Colonic mucosa (tissue), 4 donors: ENCODE results near the gene AKR1B1. TPM values are rescaled to one million over a fixed set of nuclear protein-coding genes. Genes with fewer than 3 reads are reported as not detected.

Experiments
- DNase-seq: peaks from one replicate; pipeline ENCODE4 v3.0.0-alpha.2; 2020
- H3K27ac ChIP-seq: fragments of 200-600 bp; one replicate; pipeline ENCODE4 v1.8.0; 2021
- H3K27me3 ChIP-seq: fragments of 200-600 bp; one replicate; pipeline ENCODE4 v1.8.0; 2021
- H3K36me3 ChIP-seq: fragments of 200-600 bp; one replicate; pipeline ENCODE4 v1.8.0; 2021
- H3K4me1 ChIP-seq: fragments of 200-600 bp; one replicate; pipeline ENCODE4 v1.8.0; 2021; ENCODE audit warnings: mild to moderate bottlenecking
- H3K4me3 ChIP-seq: fragments of 200-600 bp; one replicate; pipeline ENCODE4 v1.8.0; 2021
- H3K9ac ChIP-seq, 2 donors: one replicate each; pipeline ENCODE4 v1.7.0; 2013; ENCODE audit warnings: control low read depth in 2 of 2, low read depth in 2 of 2, low read length in 2 of 2
- H3K9me3 ChIP-seq: fragments of 200-600 bp; one replicate; pipeline ENCODE4 v1.8.0; 2021
- CTCF ChIP-seq: fragments of 200-600 bp; IDR thresholded peaks from one replicate; pipeline ENCODE4 v1.8.0; 2022; ENCODE audit warnings: antibody characterized with exemption, mild to moderate bottlenecking
- intact Hi-C: fragments of 100-400 bp; cut with DNase I; formaldehyde crosslinking; loops from one replicate; pipeline ENCODE4 v1.14.1; 2022
- total RNA-seq, 2 donors: library from RNA; stranded (reverse); fragmentation: NEBNext Ultra II Directional in 1 of 2; extraction: Animal tissue kit (Norgen Biotek cat#: 25700) in 1 of 2; gene quantifications; one replicate each; pipeline ENCODE4 v1.2.1, GENCODE V29; 2021
- donor health status: healthy.
- donor health status: DM: no; HTN: no; CAD: no.
- donor health status: DM: no; HTN: no; CAD: no.

Gene AKR1B1
- total RNA-seq, 2 donors from 2014 or later, result 24.9 to 26.9 TPM

- DNase-seq, result no peak
- Histone ChIP-seq H3K27me3 (no peaks in the 10 kb centered on the region), H3K9me3 (no peaks in the 10 kb centered on the region), H3K4me1 (no peaks in the 10 kb centered on the region), H3K36me3 (no peaks in the 10 kb centered on the region), H3K4me3 (no peak overlapping the region), H3K9ac (no peak overlapping the region), H3K27ac (no peak overlapping the region)
- no peak for TF ChIP-seq CTCF
- intact Hi-C loops, result no loop called here
Observed at GRCh38 chr7:134469622-134470021, 10.7 kb upstream of the AKR1B1 start.

- Histone ChIP-seq H3K27ac (no peak overlapping the region), H3K27me3 (no peaks in the 10 kb centered on the region), H3K4me3 (no peak overlapping the region), H3K4me1 (no peaks in the 10 kb centered on the region), H3K9ac (no peak overlapping the region), H3K9me3 (no peaks in the 10 kb centered on the region), H3K36me3 (no peaks in the 10 kb centered on the region)
- no peak for TF ChIP-seq CTCF
- DNase-seq, result no peak
- intact Hi-C loops, result no loop called here
Observed at GRCh38 chr7:134468475-134468874, 9.6 kb upstream of the AKR1B1 start.

GRCh38 chr7:134468054-134468453, 9.2 kb upstream of the AKR1B1 start:
- intact Hi-C loops, result no loop called here
- DNase-seq, result no peak
- H3K9ac ChIP-seq, result no peak overlapping the region

GRCh38 chr7:134465491-134465890, 6.6 kb upstream of the AKR1B1 start:
- Histone ChIP-seq H3K9me3 (no peaks in the 10 kb centered on the region), H3K4me3 (no peak overlapping the region), H3K36me3 (no peaks in the 10 kb centered on the region), H3K27ac (no peak overlapping the region), H3K9ac (no peak overlapping the region), H3K4me1 (no peaks in the 10 kb centered on the region), H3K27me3 (no peaks in the 10 kb centered on the region)
- intact Hi-C loops, result no loop called here
- TF ChIP-seq CTCF, result no peak
- no peak for DNase-seq

More at GRCh38 chr7:134468054-134468453, 9.2 kb upstream of the AKR1B1 start:
- Histone ChIP-seq H3K36me3 (no peaks in the 10 kb centered on the region), H3K27me3 (no peaks in the 10 kb centered on the region), H3K4me1 (no peaks in the 10 kb centered on the region), H3K4me3 (no peak overlapping the region), H3K9me3 (no peaks in the 10 kb centered on the region), H3K27ac (no peak overlapping the region)
- TF ChIP-seq CTCF, result no peak

GRCh38 chr7:134464496-134464895, 5.6 kb upstream of the AKR1B1 start:
- no peak overlapping the region for H3K4me3 ChIP-seq
- no peak for DNase-seq
- TF ChIP-seq CTCF, result no peak
- no peak overlapping the region for H3K27ac ChIP-seq
- intact Hi-C loops, result no loop called here
- no peaks in the 10 kb centered on the region for H3K4me1 ChIP-seq
- H3K9me3 ChIP-seq, result no peaks in the 10 kb centered on the region
- no peaks in the 10 kb centered on the region for H3K27me3 ChIP-seq
- no peak overlapping the region for H3K9ac ChIP-seq
- no peaks in the 10 kb centered on the region for H3K36me3 ChIP-seq

- Histone ChIP-seq H3K4me3 (no peak overlapping the region), H3K9me3 (no peaks in the 10 kb centered on the region), H3K27ac (no peak overlapping the region), H3K36me3 (no peaks in the 10 kb centered on the region), H3K9ac (no peak overlapping the region), H3K4me1 (no peaks in the 10 kb centered on the region), H3K27me3 (no peaks in the 10 kb centered on the region)
- no peak for TF ChIP-seq CTCF
- no peak for DNase-seq
- intact Hi-C loops, result no loop called here
Observed at GRCh38 chr7:134463751-134464150, 4.9 kb upstream of the AKR1B1 start.
